NCI-H128 (cell line): Measurements from ENCODE around the gene GRM1.

ENCODE experiments used
- DNase-seq: peaks from one replicate; lab custom pipeline; 2025; ENCODE audit not compliant: unreplicated experiment; lab: John Stamatoyannopoulos, UW

GRM1 gene

GRCh38 chr6:146097586-146097985, 68.7 kb downstream of the GRM1 start:
- no peak for DNase-seq

- no peak for DNase-seq
Observed at GRCh38 chr6:146100776-146101175, 71.9 kb downstream of the GRM1 start.

- DNase-seq: no peak
Observed at GRCh38 chr6:146103416-146104072, 74.7 kb downstream of the GRM1 start.

- DNase-seq: no peak
Observed at GRCh38 chr6:146106532-146106931, 77.7 kb downstream of the GRM1 start.

GRCh38 chr6:146110990-146111389, 82.1 kb downstream of the GRM1 start:
- DNase-seq: no peak

GRCh38 chr6:146111881-146112450, 83.1 kb downstream of the GRM1 start:
- DNase-seq: no peak

GRCh38 chr6:146113084-146113623, 84.3 kb downstream of the GRM1 start:
- DNase-seq: no peak

GRCh38 chr6:146123616-146124015, 94.8 kb downstream of the GRM1 start:
- no peak for DNase-seq

- no peak for DNase-seq
Observed at GRCh38 chr6:146127447-146128215, 98.8 kb downstream of the GRM1 start.

- no peak for DNase-seq
Observed at GRCh38 chr6:146133866-146134265, 105.0 kb downstream of the GRM1 start.

- DNase-seq: no peak
Observed at GRCh38 chr6:146135167-146135566, 106.3 kb downstream of the GRM1 start.

- DNase-seq: no peak
Observed at GRCh38 chr6:146146836-146147235, 118.0 kb downstream of the GRM1 start.

GRCh38 chr6:146149770-146150169, 120.9 kb downstream of the GRM1 start:
- no peak for DNase-seq

GRCh38 chr6:146153040-146153758, 124.3 kb downstream of the GRM1 start:
- no peak for DNase-seq

GRCh38 chr6:146154197-146154596, 125.3 kb downstream of the GRM1 start:
- no peak for DNase-seq

- no peak for DNase-seq
Observed at GRCh38 chr6:146161664-146162063, 132.8 kb downstream of the GRM1 start.

- no peak for DNase-seq
Observed at GRCh38 chr6:146169872-146170271, 141.0 kb downstream of the GRM1 start.

- no peak for DNase-seq
Observed at GRCh38 chr6:146177785-146178184, 148.9 kb downstream of the GRM1 start.

GRCh38 chr6:146183831-146184230, 155.0 kb downstream of the GRM1 start:
- no peak for DNase-seq

- no peak for DNase-seq
Observed at GRCh38 chr6:146184701-146185100, 155.8 kb downstream of the GRM1 start.

GRCh38 chr6:146189131-146189530, 160.3 kb downstream of the GRM1 start:
- DNase-seq: no peak
